DND-41 (cell line): ENCODE results near the gene SNRNP70.
"Not testable (repeated sequence)": the region's sequence is repeated elsewhere in the genome, so short reads cannot be mapped to it uniquely, and the experiment has no call there.

ENCODE experiments used
- ATAC-seq: fragments of 200-7000 bp; cut with Tn5 transposase; 3 replicates; pipeline ENCODE4 v1.9.1; 2021; ENCODE audit warnings: low read depth; ENCODE audit not compliant: insufficient read depth
- DNase-seq: peaks from one replicate; pipeline ENCODE4 v3.0.0-alpha.2; 2020
- H2AFZ ChIP-seq: 2 replicates; pipeline ENCODE4 v1.6.0; 2012; ENCODE audit warnings: low read depth, low read length
- H3K27ac ChIP-seq: 2 replicates; pipeline ENCODE4 v1.5.1; 2012; ENCODE audit warnings: low read length, inconsistent platforms
- H3K27me3 ChIP-seq: fragments of 200-600 bp; sonication (generic); 2 replicates; pipeline ENCODE4 v1.6.0; 2012; ENCODE audit warnings: low read length, mild to moderate bottlenecking, inconsistent platforms; ENCODE audit not compliant: insufficient read depth, poor library complexity
- H3K36me3 ChIP-seq: 2 replicates; pipeline ENCODE4 v1.5.1; 2012; ENCODE audit warnings: low read length, inconsistent platforms; ENCODE audit not compliant: insufficient read depth
- H3K4me1 ChIP-seq: 2 replicates; pipeline ENCODE4 v1.5.1; 2012; ENCODE audit warnings: mild to moderate bottlenecking, low read length; ENCODE audit not compliant: insufficient read depth
- H3K4me2 ChIP-seq: 2 replicates; pipeline ENCODE4 v1.6.0; 2012; ENCODE audit warnings: mild to moderate bottlenecking, moderate library complexity, low read length, inconsistent platforms; ENCODE audit not compliant: insufficient read depth
- H3K4me3 ChIP-seq, 2 experiments: fragments of 200-600 bp in 1 of 2; shearing (Covaris generic) in 1 of 2; 2 replicates each; pipeline ENCODE4 v1.5.1; 2012 to 2016; ENCODE audit warnings: inconsistent platforms in 2 of 2, low read length in 2 of 2, mild to moderate bottlenecking in 2 of 2, low read depth in 1 of 2, moderate library complexity in 1 of 2
- H3K79me2 ChIP-seq: 2 replicates; pipeline ENCODE4 v1.6.0; 2012; ENCODE audit warnings: low read length, inconsistent platforms; ENCODE audit not compliant: insufficient read depth
- H3K9ac ChIP-seq: 2 replicates; pipeline ENCODE4 v1.6.0; 2012; ENCODE audit warnings: low read depth, mild to moderate bottlenecking, inconsistent platforms, low read length, moderate library complexity
- H3K9me3 ChIP-seq: 2 replicates; pipeline ENCODE4 v1.5.1; 2012; ENCODE audit warnings: low read length, moderate library complexity, mild to moderate bottlenecking, inconsistent platforms; ENCODE audit not compliant: insufficient read depth, severe bottlenecking
- H4K20me1 ChIP-seq: 2 replicates; pipeline ENCODE4 v1.6.0; 2012; ENCODE audit warnings: low read length; ENCODE audit not compliant: insufficient read depth
- EZH2 ChIP-seq: IDR thresholded peaks from 3 replicates; pipeline ENCODE4 v1.6.1; 2012; ENCODE audit warnings: borderline replicate concordance, low read depth, mild to moderate bottlenecking, moderate library complexity, low read length, inconsistent platforms; ENCODE audit not compliant: severe bottlenecking
- TF ChIP-seq, protein P1 (sequence below): IDR thresholded peaks from 2 replicates; pipeline ENCODE4 v1.5.1; 2012; ENCODE audit warnings: borderline replicate concordance, low read length, moderate library complexity, mild to moderate bottlenecking; ENCODE audit not compliant: poor library complexity, severe bottlenecking; ENCODE audit errors: extremely low read depth

Gene SNRNP70

GRCh38 chr19:49071860-49072547 lies 13.2 kb upstream of the SNRNP70 start:
- Histone ChIP-seq H3K4me1 (no peaks in the 10 kb centered on the region), H3K4me3 (no peak overlapping the region), H3K27me3 (no peaks in the 10 kb centered on the region), H4K20me1 (no peaks in the 10 kb centered on the region), H3K79me2 (no peaks in the 10 kb centered on the region), H3K36me3 (no peaks in the 10 kb centered on the region), H3K9me3 (no peaks in the 10 kb centered on the region), H3K9ac (no peak overlapping the region), H3K4me2 (no peak overlapping the region), H3K27ac (no peak overlapping the region), H2AFZ (no peak overlapping the region)
- TF ChIP-seq EZH2 = no peak
- ATAC-seq (no peak), DNase-seq (no peak)

- Histone ChIP-seq H3K4me1 (no peaks in the 10 kb centered on the region), H2AFZ (no peak overlapping the region), H3K9ac (no peak overlapping the region), H3K9me3 (no peaks in the 10 kb centered on the region), H3K27me3 (no peaks in the 10 kb centered on the region), H4K20me1 (no peaks in the 10 kb centered on the region), H3K79me2 (no peaks in the 10 kb centered on the region), H3K4me2 (no peak overlapping the region), H3K36me3 (no peaks in the 10 kb centered on the region), H3K27ac (no peak overlapping the region), H3K4me3 (no peak overlapping the region)
- no peak for TF ChIP-seq EZH2
- TF ChIP-seq, protein P1, sequence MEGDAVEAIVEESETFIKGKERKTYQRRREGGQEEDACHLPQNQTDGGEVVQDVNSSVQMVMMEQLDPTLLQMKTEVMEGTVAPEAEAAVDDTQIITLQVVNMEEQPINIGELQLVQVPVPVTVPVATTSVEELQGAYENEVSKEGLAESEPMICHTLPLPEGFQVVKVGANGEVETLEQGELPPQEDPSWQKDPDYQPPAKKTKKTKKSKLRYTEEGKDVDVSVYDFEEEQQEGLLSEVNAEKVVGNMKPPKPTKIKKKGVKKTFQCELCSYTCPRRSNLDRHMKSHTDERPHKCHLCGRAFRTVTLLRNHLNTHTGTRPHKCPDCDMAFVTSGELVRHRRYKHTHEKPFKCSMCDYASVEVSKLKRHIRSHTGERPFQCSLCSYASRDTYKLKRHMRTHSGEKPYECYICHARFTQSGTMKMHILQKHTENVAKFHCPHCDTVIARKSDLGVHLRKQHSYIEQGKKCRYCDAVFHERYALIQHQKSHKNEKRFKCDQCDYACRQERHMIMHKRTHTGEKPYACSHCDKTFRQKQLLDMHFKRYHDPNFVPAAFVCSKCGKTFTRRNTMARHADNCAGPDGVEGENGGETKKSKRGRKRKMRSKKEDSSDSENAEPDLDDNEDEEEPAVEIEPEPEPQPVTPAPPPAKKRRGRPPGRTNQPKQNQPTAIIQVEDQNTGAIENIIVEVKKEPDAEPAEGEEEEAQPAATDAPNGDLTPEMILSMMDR = peak; percentile 58
- peak; percentile 34 for DNase-seq
- ATAC-seq = no peak
Observed at GRCh38 chr19:49073514-49074378, 11.5 kb upstream of the SNRNP70 start.

- TF ChIP-seq, protein P1 = peak; percentile 41
- not testable (repeated sequence) for H3K27ac ChIP-seq, H4K20me1 ChIP-seq, DNase-seq, H3K4me3 ChIP-seq, H3K36me3 ChIP-seq, ATAC-seq, H3K79me2 ChIP-seq, H3K27me3 ChIP-seq, H3K9ac ChIP-seq, H3K9me3 ChIP-seq, H3K4me2 ChIP-seq, H2AFZ ChIP-seq, H3K4me1 ChIP-seq
Observed at GRCh38 chr19:49074869-49075268, 10.4 kb upstream of the SNRNP70 start.

DNA sequence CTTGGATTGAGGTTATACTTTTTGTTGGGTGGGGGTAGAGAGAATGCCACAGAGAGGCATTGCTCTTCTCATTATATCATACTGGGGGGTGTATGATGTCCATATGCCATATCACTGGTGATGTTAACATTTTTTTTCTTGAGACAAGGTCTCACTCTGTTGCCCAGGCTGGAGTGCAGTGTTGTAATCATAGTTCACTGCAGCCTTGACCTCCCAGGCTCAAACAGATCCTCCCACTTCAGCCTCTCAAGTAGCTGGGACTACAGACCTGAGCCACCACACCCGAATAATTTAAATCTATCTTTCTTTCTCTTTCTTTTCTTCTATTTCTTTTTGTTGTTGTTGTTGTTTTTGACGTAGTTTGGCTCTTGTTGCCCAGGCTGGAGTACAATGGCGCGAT lies 4.9 kb upstream of the SNRNP70 start:
- Histone ChIP-seq H3K9ac (no peak overlapping the region), H3K79me2 (peaks cover 5% of the 10 kb centered on the region), H3K4me3 (no peak overlapping the region), H2AFZ (no peak overlapping the region; the same call in 1 of the 2 replicates), H4K20me1 (no peaks in the 10 kb centered on the region), H3K27me3 (no peaks in the 10 kb centered on the region), H3K4me1 (peaks cover 8% of the 10 kb centered on the region), H3K9me3 (no peaks in the 10 kb centered on the region), H3K27ac (no peak overlapping the region), H3K4me2 (no peak overlapping the region), H3K36me3 (no peaks in the 10 kb centered on the region; the same call in 1 of the 2 replicates)
- DNase-seq (no peak), ATAC-seq (no peak)
- TF ChIP-seq EZH2 = no peak
- TF ChIP-seq, protein P1 = no peak
